Panc1 (cell line): ENCODE results near the gene IGIP.

Experiments used
- CTCF ChIP-seq: fragments of 450-650 bp; IDR thresholded peaks from 2 replicates; pipeline ENCODE4 v1.5.1; 2017; ENCODE audit warnings: mild to moderate bottlenecking
- POLR2AphosphoS5 ChIP-seq: IDR thresholded peaks from 2 replicates; pipeline ENCODE4 v1.6.1; 2012; ENCODE audit warnings: mild to moderate bottlenecking, low read depth, low read length, moderate library complexity
- REST ChIP-seq, 2 experiments: IDR thresholded peaks; 2 replicates each; pipeline ENCODE4 v1.6.1; 2011 to 2012; ENCODE audit warnings: low read depth in 2 of 2, control low read depth in 1 of 2, low read length in 1 of 2, mild to moderate bottlenecking in 1 of 2, moderate library complexity in 1 of 2; ENCODE audit not compliant: insufficient read depth in 1 of 2
- SIN3A ChIP-seq: IDR thresholded peaks from 2 replicates; pipeline ENCODE4 v1.6.1; 2012; ENCODE audit warnings: low read depth, mild to moderate bottlenecking, low read length, moderate library complexity, borderline replicate concordance; ENCODE audit not compliant: insufficient read depth

- TF ChIP-seq POLR2AphosphoS5 (no peak), CTCF (no peak), SIN3A (no peak), REST (IDR thresholded peaks at IDR 0.05; ENCODE audit: insufficient read depth in 1 of 2, low read depth in 2 of 2, low read length in 1 of 2) (no peak)
These were observed 17.1 kb downstream of the IGIP start for GRCh38 chr5:140142856-140143255.
